SK-N-SH (cell line): ENCODE measurements around the gene RGS13. TPM values are rescaled to one million over a fixed set of nuclear protein-coding genes. Genes with fewer than 3 reads are reported as not detected.

Experiments
- CTCF ChIA-PET: fragments of 300-600, 350-600 bp; formaldehyde crosslinking; extraction: SDS; loops from one replicate; lab custom pipeline; 2021; lab: Yijun Ruan, JAX
- POLR2A ChIA-PET: fragments of 350-600 bp; sonication (Branson Sonifier 250); formaldehyde crosslinking; extraction: SDS; loops from one replicate; lab custom pipeline; 2020; ENCODE audit warnings: antibody characterized with exemption, inconsistent platforms; lab: Yijun Ruan, JAX
- DNase-seq: peaks from one replicate; pipeline ENCODE4 v3.0.0; 2012
- H2AFZ ChIP-seq: fragments of 200-600 bp; sonication (generic); 2 replicates; pipeline ENCODE4 v1.8.1; 2016; ENCODE audit warnings: antibody characterized with exemption, mild to moderate bottlenecking, low read depth
- H3F3A ChIP-seq: fragments of 200-600 bp; sonication (generic); replicated peaks from 2 replicates; pipeline ENCODE3; 2016; ENCODE audit warnings: antibody characterized with exemption, mild to moderate bottlenecking; ENCODE audit not compliant: insufficient read depth
- H3K27ac ChIP-seq, 2 experiments: fragments of 200-500 bp in 1 of 2; fragments of 200-600 bp in 1 of 2; sonication (Bioruptor generic) in 1 of 2; sonication (generic), shearing (Covaris generic) in 1 of 2; 2 replicates each; pipeline versions ENCODE4 v1.5.1 to v1.6.1; 2014 to 2016; ENCODE audit warnings: low read depth in 2 of 2, inconsistent platforms in 1 of 2, low read length in 1 of 2, mild to moderate bottlenecking in 1 of 2, mixed read lengths in 1 of 2
- H3K27me3 ChIP-seq: fragments of 200-600 bp; sonication (generic), shearing (Covaris generic); 2 replicates; pipeline ENCODE4 v1.6.1; 2016; ENCODE audit warnings: mixed run types; ENCODE audit not compliant: insufficient read depth
- H3K36me3 ChIP-seq, 2 experiments: fragments of 200-500 bp in 1 of 2; fragments of 200-600 bp in 1 of 2; sonication (Bioruptor generic) in 1 of 2; sonication (generic) in 1 of 2; replicated peaks in 1 of 2; 2 replicates each; pipeline versions ENCODE3 to v1.5.1; 2014 to 2016; ENCODE audit warnings: low read length in 1 of 2, mild to moderate bottlenecking in 1 of 2; ENCODE audit not compliant: insufficient read depth in 2 of 2, control insufficient read depth in 1 of 2
- H3K4me1 ChIP-seq, 2 experiments: fragments of 200-500 bp in 1 of 2; fragments of 200-600 bp in 1 of 2; sonication (Bioruptor generic) in 1 of 2; sonication (generic), shearing (Covaris generic) in 1 of 2; 2 replicates each; pipeline versions ENCODE4 v1.5.1 to v1.6.1; 2014 to 2016; ENCODE audit warnings: low read depth in 1 of 2, low read length in 1 of 2, mixed run types in 1 of 2; ENCODE audit not compliant: insufficient read depth in 2 of 2, control insufficient read depth in 1 of 2
- H3K4me2 ChIP-seq: fragments of 200-600 bp; sonication (generic), shearing (Covaris generic); 2 replicates; pipeline ENCODE4 v1.6.1; 2017; ENCODE audit warnings: mixed run types
- H3K4me3 ChIP-seq, 2 experiments: fragments of 200-500 bp in 1 of 2; fragments of 200-600 bp in 1 of 2; sonication (Bioruptor generic) in 1 of 2; sonication (generic), shearing (Covaris generic) in 1 of 2; 2 replicates each; pipeline versions ENCODE4 v1.5.1 to v1.8.1; 2014 to 2016; ENCODE audit warnings: low read depth in 2 of 2, inconsistent platforms in 1 of 2, low read length in 1 of 2, mild to moderate bottlenecking in 1 of 2, mixed read lengths in 1 of 2, moderate library complexity in 1 of 2
- H3K79me2 ChIP-seq: fragments of 200-600 bp; sonication (generic); 2 replicates; pipeline ENCODE4 v1.8.1; 2017; ENCODE audit warnings: mild to moderate bottlenecking; ENCODE audit not compliant: insufficient read depth
- H3K9ac ChIP-seq: fragments of 200-600 bp; sonication (generic); 2 replicates; pipeline ENCODE4 v1.6.1; 2017; ENCODE audit warnings: mixed run types
- H3K9me2 ChIP-seq: fragments of 200-600 bp; sonication (generic); 2 replicates; pipeline ENCODE4 v1.6.1; 2017; ENCODE audit warnings: mixed run types
- H3K9me3 ChIP-seq: fragments of 200-600 bp; sonication (generic); 2 replicates; pipeline ENCODE4 v1.6.1; 2017; ENCODE audit warnings: mixed run types, mild to moderate bottlenecking, moderate library complexity
- H4K20me1 ChIP-seq: fragments of 200-600 bp; sonication (generic); 2 replicates; pipeline ENCODE4 v1.6.1; 2017; ENCODE audit warnings: mild to moderate bottlenecking, mixed run types; ENCODE audit not compliant: insufficient read depth
- CTCF ChIP-seq: fragments of 200-600 bp; sonication (generic); IDR thresholded peaks from 2 replicates; pipeline ENCODE4 v1.6.1; 2017; ENCODE audit warnings: antibody characterized with exemption, mild to moderate bottlenecking, moderate library complexity
- EP300 ChIP-seq, 2 experiments: IDR thresholded peaks; 2 replicates each; pipeline versions ENCODE4 v1.4.0 to v1.6.1; 2012; ENCODE audit warnings: borderline replicate concordance in 1 of 2, low read depth in 1 of 2, low read length in 1 of 2
- FOSL2 ChIP-seq: IDR thresholded peaks from 2 replicates; pipeline ENCODE4 v1.4.0; 2012; ENCODE audit warnings: low read depth, mild to moderate bottlenecking, moderate library complexity, borderline replicate concordance
- FOXM1 ChIP-seq: IDR thresholded peaks from 2 replicates; pipeline ENCODE4 v1.4.0; 2012; ENCODE audit warnings: low read depth, mild to moderate bottlenecking
- GABPA ChIP-seq: IDR thresholded peaks from 2 replicates; pipeline ENCODE4 v1.4.0; 2012; ENCODE audit warnings: low read depth, mild to moderate bottlenecking
- JUND ChIP-seq: IDR thresholded peaks from 2 replicates; pipeline ENCODE4 v1.4.0; 2012
- NRF1 ChIP-seq: IDR thresholded peaks from 2 replicates; pipeline ENCODE4 v1.6.1; 2012; ENCODE audit warnings: low read depth, mild to moderate bottlenecking, low read length
- POLR2AphosphoS5 ChIP-seq: IDR thresholded peaks from 2 replicates; pipeline ENCODE4 v1.6.1; 2012; ENCODE audit warnings: low read depth, low read length
- RAD21 ChIP-seq: IDR thresholded peaks from 2 replicates; pipeline ENCODE4 v1.6.1; 2012; ENCODE audit warnings: mild to moderate bottlenecking, low read length
- RCOR1 ChIP-seq: fragments of 150-350 bp; IDR thresholded peaks from 2 replicates; pipeline ENCODE4 v1.6.1; 2017; ENCODE audit warnings: antibody characterized with exemption, low read length
- RFX5 ChIP-seq: IDR thresholded peaks from 2 replicates; pipeline ENCODE4 v1.6.1; 2012; ENCODE audit warnings: mild to moderate bottlenecking, improper control_type of control experiment, low read length
- SMC3 ChIP-seq: IDR thresholded peaks from 2 replicates; pipeline ENCODE4 v1.6.1; 2012; ENCODE audit warnings: low read depth, low read length, improper control_type of control experiment
- YY1 ChIP-seq: IDR thresholded peaks from 2 replicates; pipeline ENCODE4 v1.4.0; 2012; ENCODE audit warnings: low read depth, mild to moderate bottlenecking
- WGBS: methylation state at CpG from one replicate; pipeline ENCODE4 v1.1.6; 2017; ENCODE audit warnings: low lambda C conversion rate; 5-methylcytosine and 5-hydroxymethylcytosine counted together
- polyA plus RNA-seq, 3 experiments: library from polyadenylated mRNA; depleted of rRNA; stranded (reverse); fragments of >200 nt; gene quantifications; 2 replicates each; pipeline ENCODE4 v1.2.3, GENCODE V29; 2012
- TF ChIP-seq, protein P1 (sequence below): IDR thresholded peaks from 2 replicates; pipeline ENCODE4 v1.4.0; 2012; ENCODE audit warnings: low read depth, borderline replicate concordance
- TF ChIP-seq, protein P2 (sequence below): fragments of 150-350 bp; IDR thresholded peaks from 2 replicates; pipeline ENCODE4 v1.6.1; 2017; ENCODE audit warnings: antibody characterized with exemption, low read length, low read depth, borderline replicate concordance

Gene RGS13
- polyA plus RNA-seq, 1 of the 3 experiments (the other 2 are of a cell fraction) = not detected

GRCh38 chr1:192702212-192702902 lies 66.4 kb downstream of the RGS13 start (continued):
- TF ChIP-seq, protein P1, sequence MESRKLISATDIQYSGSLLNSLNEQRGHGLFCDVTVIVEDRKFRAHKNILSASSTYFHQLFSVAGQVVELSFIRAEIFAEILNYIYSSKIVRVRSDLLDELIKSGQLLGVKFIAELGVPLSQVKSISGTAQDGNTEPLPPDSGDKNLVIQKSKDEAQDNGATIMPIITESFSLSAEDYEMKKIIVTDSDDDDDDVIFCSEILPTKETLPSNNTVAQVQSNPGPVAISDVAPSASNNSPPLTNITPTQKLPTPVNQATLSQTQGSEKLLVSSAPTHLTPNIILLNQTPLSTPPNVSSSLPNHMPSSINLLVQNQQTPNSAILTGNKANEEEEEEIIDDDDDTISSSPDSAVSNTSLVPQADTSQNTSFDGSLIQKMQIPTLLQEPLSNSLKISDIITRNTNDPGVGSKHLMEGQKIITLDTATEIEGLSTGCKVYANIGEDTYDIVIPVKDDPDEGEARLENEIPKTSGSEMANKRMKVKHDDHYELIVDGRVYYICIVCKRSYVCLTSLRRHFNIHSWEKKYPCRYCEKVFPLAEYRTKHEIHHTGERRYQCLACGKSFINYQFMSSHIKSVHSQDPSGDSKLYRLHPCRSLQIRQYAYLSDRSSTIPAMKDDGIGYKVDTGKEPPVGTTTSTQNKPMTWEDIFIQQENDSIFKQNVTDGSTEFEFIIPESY = no peak
- TF ChIP-seq RAD21 = no peak
- TF ChIP-seq RFX5 = no peak
- TF ChIP-seq YY1 = no peak
- peak; percentile 74; the same call in 1 of the 2 replicates for TF ChIP-seq FOSL2
- TF ChIP-seq FOXM1 = peak; percentile 77; the same call in 1 of the 2 replicates
- TF ChIP-seq JUND = peak; percentile 88
- TF ChIP-seq, protein P2, sequence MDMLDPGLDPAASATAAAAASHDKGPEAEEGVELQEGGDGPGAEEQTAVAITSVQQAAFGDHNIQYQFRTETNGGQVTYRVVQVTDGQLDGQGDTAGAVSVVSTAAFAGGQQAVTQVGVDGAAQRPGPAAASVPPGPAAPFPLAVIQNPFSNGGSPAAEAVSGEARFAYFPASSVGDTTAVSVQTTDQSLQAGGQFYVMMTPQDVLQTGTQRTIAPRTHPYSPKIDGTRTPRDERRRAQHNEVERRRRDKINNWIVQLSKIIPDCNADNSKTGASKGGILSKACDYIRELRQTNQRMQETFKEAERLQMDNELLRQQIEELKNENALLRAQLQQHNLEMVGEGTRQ = no peak
- TF ChIP-seq SMC3 = no peak
- peak in 1 of 2 experiments; percentile 89; a peak in 2 of 4 replicates for TF ChIP-seq EP300 (IDR thresholded peaks at IDR 0.05; ENCODE audit: borderline replicate concordance in 1 of 2, low read depth in 1 of 2, low read length in 1 of 2)
- TF ChIP-seq, all 33 proteins: peak for 9

DNA sequence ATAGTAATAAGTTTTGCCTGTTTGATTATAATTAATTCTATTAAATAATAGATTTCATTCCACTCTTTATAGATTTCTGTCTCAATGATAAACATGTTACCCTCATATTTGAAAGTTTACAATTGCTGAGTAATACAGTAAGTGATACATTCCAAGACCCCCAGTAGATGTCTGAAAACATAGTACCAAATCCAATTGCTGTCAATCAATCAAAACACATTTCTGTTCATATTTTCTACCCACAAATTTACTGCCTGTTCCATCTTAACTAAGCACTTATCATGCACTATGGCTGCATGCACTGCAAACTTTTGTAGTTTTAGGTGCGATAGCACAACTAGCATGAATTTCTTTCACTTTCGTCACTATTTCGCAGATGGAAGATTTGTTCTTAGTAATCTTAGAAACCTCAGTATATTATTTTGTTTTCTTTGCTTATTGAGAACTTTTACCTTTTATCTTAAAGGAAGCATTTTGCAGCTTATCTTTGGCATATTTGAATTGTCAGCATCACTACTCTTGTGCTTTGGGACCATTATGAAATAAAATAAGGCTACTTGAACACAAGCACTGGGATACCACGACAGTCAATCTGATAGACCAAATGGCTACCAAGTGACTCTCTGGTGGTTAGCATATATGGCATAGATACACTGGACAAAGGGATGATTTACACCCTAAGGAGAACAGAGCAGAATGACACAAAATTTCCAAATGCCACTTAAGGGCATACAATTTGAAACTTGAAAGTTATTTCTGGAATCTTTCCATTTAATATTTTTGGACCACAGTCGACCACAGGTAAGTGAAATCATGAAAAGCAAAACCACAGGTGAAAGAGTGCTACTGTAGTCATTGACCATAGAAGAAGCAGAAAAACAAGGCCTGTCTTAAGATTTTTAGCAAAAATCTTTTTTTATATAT lies 67.6 kb downstream of the RGS13 start:
- WGBS = 94% methylated on average over 5 of the region's 5 CpGs
- no peaks in the 10 kb centered on the region for H3K79me2 ChIP-seq
- no peaks in the 10 kb centered on the region for H3K9me3 ChIP-seq
- no peaks in the 10 kb centered on the region for H3K27me3 ChIP-seq
- no peaks in the 10 kb centered on the region for H3K36me3 ChIP-seq
- H3K4me2 ChIP-seq = no peak overlapping the region
- POLR2A ChIA-PET = no interaction called here
- H3K4me3 ChIP-seq = no peak overlapping the region
- TF ChIP-seq GABPA (no peak), FOSL2 (no peak), SMC3 (no peak), RCOR1 (no peak), CTCF (no peak), YY1 (no peak), POLR2AphosphoS5 (no peak), RAD21 (no peak), NRF1 (no peak)
- TF ChIP-seq, protein P2 = no peak
- no peak overlapping the region for H2AFZ ChIP-seq
- H3F3A ChIP-seq = peaks cover 25% of the 10 kb centered on the region
- no peak overlapping the region for H3K9ac ChIP-seq
- peaks cover 11 to 24% of the 10 kb centered on the region in 2 experiments; a peak in 3 of 4 replicates for H3K4me1 ChIP-seq
- no peak overlapping the region for H3K27ac ChIP-seq
- no peaks in the 10 kb centered on the region for H4K20me1 ChIP-seq
- H3K9me2 ChIP-seq = no peaks in the 10 kb centered on the region
- CTCF ChIA-PET = no interaction called here
- DNase-seq = no peak
